Upper lobe of right lung (tissue), 1 donor: ENCODE data around the gene RNF144A. TPM values are rescaled to one million over a fixed set of nuclear protein-coding genes. Genes with fewer than 3 reads are reported as not detected.

Experiments
- ATAC-seq: fragments of 200-7000 bp; cut with Tn5 transposase; one replicate; pipeline ENCODE4 v1.9.1; 2020; ENCODE audit warnings: mild to moderate bottlenecking, moderate library complexity
- DNase-seq: peaks from one replicate; pipeline ENCODE4 v3.0.0-alpha.2; 2020
- H3K27ac ChIP-seq: fragments of 200-600 bp; one replicate; pipeline ENCODE4 v1.8.0; 2022
- H3K27me3 ChIP-seq: fragments of 200-600 bp; one replicate; pipeline ENCODE4 v1.8.0; 2022; ENCODE audit warnings: mild to moderate bottlenecking
- H3K36me3 ChIP-seq: fragments of 200-600 bp; one replicate; pipeline ENCODE4 v1.8.0; 2022
- H3K4me1 ChIP-seq: fragments of 200-600 bp; one replicate; pipeline ENCODE4 v1.8.0; 2022
- H3K4me3 ChIP-seq: fragments of 200-600 bp; one replicate; pipeline ENCODE4 v1.8.0; 2022; ENCODE audit warnings: mild to moderate bottlenecking
- H3K9me3 ChIP-seq: fragments of 200-600 bp; one replicate; pipeline ENCODE4 v1.8.0; 2022
- intact Hi-C: fragments of 100-400 bp; cut with DNase I; formaldehyde crosslinking; loops from one replicate; pipeline ENCODE4 v1.11.0; 2022
- total RNA-seq: library from RNA; stranded (reverse); fragmentation: NEBNext Ultra II Directional; extraction: Animal tissue kit (Norgen Biotek cat#: 25700); gene quantifications from one replicate; pipeline ENCODE4 v1.2.1, GENCODE V29; 2021
- TF ChIP-seq, protein P1 (sequence below): fragments of 200-600 bp; IDR thresholded peaks from one replicate; pipeline ENCODE4 v1.8.0; 2022; ENCODE audit warnings: antibody characterized with exemption
- donor health status: DM: no; HTN: yes; CAD: no; lungs with severe emphysema.

Gene RNF144A
- total RNA-seq, 1 donor from 2014 or later, result 16.0 TPM

GRCh38 chr2:6916224-6916623, 988 bp upstream of the RNF144A start:
- H3K9me3 ChIP-seq, result no peaks in the 10 kb centered on the region
- H3K27ac ChIP-seq, result no peak overlapping the region
- peaks cover 4% of the 10 kb centered on the region for H3K4me1 ChIP-seq
- intact Hi-C loops, result loop anchor here (10.0 kb wide), 1 partner anchor 109 kb away; no protein-coding TSS in a partner anchor
- TF ChIP-seq, protein P1, sequence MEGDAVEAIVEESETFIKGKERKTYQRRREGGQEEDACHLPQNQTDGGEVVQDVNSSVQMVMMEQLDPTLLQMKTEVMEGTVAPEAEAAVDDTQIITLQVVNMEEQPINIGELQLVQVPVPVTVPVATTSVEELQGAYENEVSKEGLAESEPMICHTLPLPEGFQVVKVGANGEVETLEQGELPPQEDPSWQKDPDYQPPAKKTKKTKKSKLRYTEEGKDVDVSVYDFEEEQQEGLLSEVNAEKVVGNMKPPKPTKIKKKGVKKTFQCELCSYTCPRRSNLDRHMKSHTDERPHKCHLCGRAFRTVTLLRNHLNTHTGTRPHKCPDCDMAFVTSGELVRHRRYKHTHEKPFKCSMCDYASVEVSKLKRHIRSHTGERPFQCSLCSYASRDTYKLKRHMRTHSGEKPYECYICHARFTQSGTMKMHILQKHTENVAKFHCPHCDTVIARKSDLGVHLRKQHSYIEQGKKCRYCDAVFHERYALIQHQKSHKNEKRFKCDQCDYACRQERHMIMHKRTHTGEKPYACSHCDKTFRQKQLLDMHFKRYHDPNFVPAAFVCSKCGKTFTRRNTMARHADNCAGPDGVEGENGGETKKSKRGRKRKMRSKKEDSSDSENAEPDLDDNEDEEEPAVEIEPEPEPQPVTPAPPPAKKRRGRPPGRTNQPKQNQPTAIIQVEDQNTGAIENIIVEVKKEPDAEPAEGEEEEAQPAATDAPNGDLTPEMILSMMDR, result no peak
- ATAC-seq, result no peak
- no peaks in the 10 kb centered on the region for H3K36me3 ChIP-seq
- H3K27me3 ChIP-seq, result no peaks in the 10 kb centered on the region
- DNase-seq, result no peak
- no peak overlapping the region for H3K4me3 ChIP-seq

- Histone ChIP-seq H3K27ac (no peak overlapping the region), H3K4me3 (peak overlapping the region; percentile 21), H3K9me3 (no peaks in the 10 kb centered on the region), H3K4me1 (peaks cover 4% of the 10 kb centered on the region), H3K27me3 (no peaks in the 10 kb centered on the region), H3K36me3 (no peaks in the 10 kb centered on the region)
- intact Hi-C loops, result loop anchor here (10.0 kb wide), 1 partner anchor 108 kb away; no protein-coding TSS in a partner anchor
- DNase-seq (no peak), ATAC-seq (no peak)
- TF ChIP-seq, protein P1, result no peak
Measured at GRCh38 chr2:6916736-6917070, 509 bp upstream of the RNF144A start.

GRCh38 chr2:6917761-6918421, 679 bp downstream of the RNF144A start:
- Histone ChIP-seq H3K4me3 (peak overlapping the region; percentile 62), H3K9me3 (no peaks in the 10 kb centered on the region), H3K36me3 (no peaks in the 10 kb centered on the region), H3K4me1 (peaks cover 4% of the 10 kb centered on the region), H3K27me3 (no peaks in the 10 kb centered on the region), H3K27ac (peak overlapping the region; percentile 24)
- DNase-seq, result peak; percentile 76
- peak; percentile 58 for ATAC-seq
- intact Hi-C loops, result loop anchor here (10.0 kb wide), 1 partner anchor 107 kb away; no protein-coding TSS in a partner anchor
- TF ChIP-seq, protein P1, result no peak

DNA sequence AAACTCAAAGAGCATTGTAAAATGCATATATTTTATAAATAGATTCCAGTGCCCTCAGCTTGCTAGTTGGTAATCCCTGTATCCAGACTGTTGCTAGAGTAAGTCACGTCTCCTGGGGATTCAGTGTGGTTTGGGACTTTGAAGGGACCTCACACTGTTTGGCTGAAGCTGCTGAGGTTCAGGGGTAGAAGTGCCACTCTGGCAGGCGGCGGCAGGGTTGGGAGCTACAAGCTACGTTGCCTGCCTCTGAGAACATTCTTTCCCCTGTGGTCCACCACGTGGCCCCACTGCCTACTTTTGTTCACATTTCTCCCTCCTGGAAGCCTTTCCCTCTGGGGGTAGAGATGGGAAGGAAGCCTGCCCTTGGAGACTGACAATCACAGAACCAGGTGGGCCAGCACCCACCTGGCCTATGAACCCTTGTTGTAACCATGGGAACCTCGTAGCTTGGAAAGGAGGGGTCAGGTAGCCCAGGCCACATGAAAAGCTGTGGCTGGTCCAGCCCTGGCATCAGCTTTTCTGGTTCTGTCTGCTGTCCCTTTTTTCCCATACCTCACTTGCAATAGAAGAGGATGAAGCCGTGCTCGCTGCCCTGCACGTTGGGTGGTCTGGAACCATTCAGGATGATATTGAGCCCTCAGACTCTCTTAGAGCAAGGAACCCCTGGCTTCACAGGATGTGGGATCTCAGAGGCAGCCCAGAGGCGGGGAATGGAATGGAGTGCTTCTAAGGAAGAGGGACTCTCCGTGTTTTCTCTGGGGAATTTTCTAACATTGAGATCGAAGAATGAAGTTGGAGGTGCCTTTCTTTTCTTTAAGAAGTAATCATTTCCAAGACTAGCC, 2.9 kb downstream of the RNF144A start:
- no peak for ATAC-seq
- Histone ChIP-seq H3K4me3 (no peak overlapping the region), H3K36me3 (no peaks in the 10 kb centered on the region), H3K4me1 (peaks cover 4% of the 10 kb centered on the region), H3K27ac (no peak overlapping the region), H3K9me3 (no peaks in the 10 kb centered on the region), H3K27me3 (no peaks in the 10 kb centered on the region)
- TF ChIP-seq, protein P1, result no peak
- no peak for DNase-seq
- intact Hi-C loops, result loop anchor here (10.0 kb wide), 1 partner anchor 105 kb away; no protein-coding TSS in a partner anchor

DNA sequence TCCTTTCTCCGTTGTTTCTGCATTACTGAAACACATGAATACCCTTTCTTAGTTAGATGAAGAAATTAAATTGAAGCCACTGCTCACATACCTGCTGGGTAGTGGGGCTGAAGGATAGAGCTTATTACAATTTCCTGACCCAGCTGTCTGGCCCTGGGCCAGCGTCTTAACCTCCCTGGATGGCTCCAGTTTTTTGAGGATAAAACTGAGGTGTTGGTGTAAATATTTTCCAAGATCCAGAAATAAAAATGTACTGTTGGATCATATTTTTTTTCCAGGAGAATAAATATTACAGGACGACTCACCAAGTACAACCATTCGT, 3.5 kb downstream of the RNF144A start:
- no peak for DNase-seq
- H3K9me3 ChIP-seq, result no peaks in the 10 kb centered on the region
- no peak overlapping the region for H3K27ac ChIP-seq
- H3K27me3 ChIP-seq, result no peaks in the 10 kb centered on the region
- intact Hi-C loops, result no loop called here
- peaks cover 4% of the 10 kb centered on the region for H3K4me1 ChIP-seq
- H3K36me3 ChIP-seq, result no peaks in the 10 kb centered on the region
- no peak for ATAC-seq
- TF ChIP-seq, protein P1, result no peak
- no peak overlapping the region for H3K4me3 ChIP-seq
